HepG2 (cell line): ENCODE data around the gene ANKFY1. TPM values are rescaled to one million over a fixed set of nuclear protein-coding genes. Genes with fewer than 3 reads are reported as not detected.

Experiments used
- ATAC-seq: fragments of 200-7000 bp; cut with Tn5 transposase; 3 replicates; pipeline ENCODE4 v1.9.1; 2020; ENCODE audit warnings: mild to moderate bottlenecking, moderate library complexity
- BruUV-seq: library from RNA; stranded (reverse); fragments of 400-500 nt; replicated peaks from 2 replicates; lab custom pipeline; 2021; lab: Mats Ljungman, UMichigan
- CTCF ChIA-PET: fragments of 300-600 bp; formaldehyde crosslinking; extraction: SDS; loops from one replicate; lab custom pipeline; 2021; ENCODE audit warnings: low total read pairs, inconsistent platforms, low intra/inter-chr PET ratio; lab: Yijun Ruan, JAX
- POLR2A ChIA-PET: fragments of 350-600 bp; sonication (Branson Sonifier 250); formaldehyde crosslinking; loops from one replicate; lab custom pipeline; 2020; ENCODE audit warnings: antibody characterized with exemption, inconsistent platforms; lab: Yijun Ruan, JAX
- DNase-seq: peaks from one replicate; pipeline ENCODE4 v3.0.0-alpha.2; 2015; ENCODE audit warnings: low spot score
- FAIRE-seq: peaks from 3 replicates; lab custom pipeline; 2011; peaks lifted over from hg19 to GRCh38; lab: Jason Lieb, UNC
- H2AFZ ChIP-seq: one replicate; pipeline ENCODE4 v1.6.1; 2011; ENCODE audit warnings: low read length, inconsistent platforms
- H3K27ac ChIP-seq: fragments of 300-600 bp; 3 replicates; pipeline ENCODE4 v1.8.0; 2011; ENCODE audit warnings: mixed run types, mild to moderate bottlenecking, mixed read lengths, low read length, inconsistent platforms; ENCODE audit not compliant: insufficient read depth; ENCODE audit errors: extremely low read length
- H3K27me3 ChIP-seq, 2 experiments: fragments of 200-600 bp in 1 of 2; 2 replicates in 1 of 2; 3 replicates in 1 of 2; pipeline versions ENCODE4 v1.6.0 to v1.8.0; 2011; ENCODE audit warnings: low read length in 2 of 2, mild to moderate bottlenecking in 2 of 2, moderate library complexity in 2 of 2, inconsistent platforms in 1 of 2; ENCODE audit not compliant: insufficient read depth in 2 of 2, control insufficient read depth in 1 of 2
- H3K36me3 ChIP-seq, 2 experiments: fragments of 200-600 bp in 1 of 2; replicated peaks in 1 of 2; 2 replicates in 1 of 2; 3 replicates in 1 of 2; pipeline versions ENCODE4 v1.5.1 to v1.8.0; 2011; ENCODE audit warnings: low read length in 2 of 2, inconsistent platforms in 1 of 2; ENCODE audit not compliant: insufficient read depth in 2 of 2, control insufficient read depth in 1 of 2
- H3K4me1 ChIP-seq: 2 replicates; pipeline ENCODE4 v1.5.1; 2012; ENCODE audit warnings: low read length, inconsistent platforms; ENCODE audit not compliant: insufficient read depth
- H3K4me2 ChIP-seq: 2 replicates; pipeline ENCODE4 v1.6.0; 2011; ENCODE audit warnings: low read depth, low read length, inconsistent platforms
- H3K4me3 ChIP-seq, 3 experiments: fragments of 200-600 bp in 1 of 3; sonication (generic), shearing (Covaris generic) in 1 of 3; replicated peaks in 1 of 3; 2 replicates each; pipeline ENCODE4 v1.5.1; 2011 to 2016; ENCODE audit warnings: low read length in 3 of 3, inconsistent platforms in 2 of 3, low read depth in 2 of 3, mild to moderate bottlenecking in 2 of 3, control low read depth in 1 of 3, mixed read lengths in 1 of 3; ENCODE audit not compliant: insufficient read depth in 1 of 3
- H3K79me2 ChIP-seq: one replicate; pipeline ENCODE4 v1.6.1; 2011; ENCODE audit warnings: low read length, inconsistent platforms; ENCODE audit not compliant: insufficient read depth
- H3K9ac ChIP-seq: 2 replicates; pipeline ENCODE4 v1.6.0; 2011; ENCODE audit warnings: mild to moderate bottlenecking, low read depth, low read length, inconsistent platforms; ENCODE audit not compliant: insufficient read depth
- H3K9me3 ChIP-seq: 2 replicates; pipeline ENCODE4 v1.5.1; 2012; ENCODE audit warnings: mild to moderate bottlenecking, low read length
- H4K20me1 ChIP-seq: 2 replicates; pipeline ENCODE4 v1.6.0; 2011; ENCODE audit warnings: inconsistent platforms, mild to moderate bottlenecking, low read length, moderate library complexity; ENCODE audit not compliant: insufficient read depth
- CSRNP2 ChIP-seq: sonication (generic); formaldehyde crosslinking; conservative IDR thresholded peaks from 2 replicates; pipeline ENCODE4 v1.8.0; 2022; ENCODE audit warnings: low read depth, missing genetic modification reagents
- E2F5 ChIP-seq: sonication (generic); formaldehyde crosslinking; conservative IDR thresholded peaks from 2 replicates; pipeline ENCODE4 v1.4.0; 2020; ENCODE audit warnings: missing genetic modification reagents
- GABPA ChIP-seq, 2 experiments: IDR thresholded peaks; 2 replicates each; pipeline ENCODE4 v1.6.1; 2011 to 2016; ENCODE audit warnings: low read depth in 2 of 2, low read length in 1 of 2, missing biosample characterization in 1 of 2, missing genetic modification characterization in 1 of 2
- GABPB1 ChIP-seq: IDR thresholded peaks from 2 replicates; pipeline ENCODE4 v1.6.1; 2016; ENCODE audit warnings: mild to moderate bottlenecking, missing genetic modification reagents, moderate library complexity, missing compliant biosample characterization
- GLI4 ChIP-seq: sonication (generic); formaldehyde crosslinking; IDR thresholded peaks from 2 replicates; pipeline ENCODE4 v1.5.1; 2020; ENCODE audit warnings: missing genetic modification reagents, mild to moderate bottlenecking, moderate library complexity, borderline replicate concordance
- GTF3A ChIP-seq: sonication (generic); formaldehyde crosslinking; conservative IDR thresholded peaks from 2 replicates; pipeline ENCODE4 v1.4.0; 2020; ENCODE audit warnings: mild to moderate bottlenecking, missing genetic modification reagents
- KDM1A ChIP-seq: IDR thresholded peaks from 2 replicates; pipeline ENCODE4 v1.6.1; 2016; ENCODE audit warnings: missing compliant biosample characterization
- POLR2G ChIP-seq: fragments of 200-400 bp; formaldehyde crosslinking; IDR thresholded peaks from 2 replicates; pipeline ENCODE4 v1.6.1; 2018; ENCODE audit warnings: mild to moderate bottlenecking, low read depth, low read length, moderate library complexity
- REXO4 ChIP-seq: sonication (generic); formaldehyde crosslinking; IDR thresholded peaks from 2 replicates; pipeline ENCODE4 v1.8.0; 2022; ENCODE audit warnings: missing genetic modification reagents, mild to moderate bottlenecking, borderline replicate concordance
- SNRNP70 ChIP-seq: fragments of 200-400 bp; formaldehyde crosslinking; IDR thresholded peaks from 2 replicates; pipeline ENCODE4 v1.6.1; 2017; ENCODE audit warnings: mild to moderate bottlenecking, low read depth, low read length, moderate library complexity
- ZNF354B ChIP-seq: sonication (generic); formaldehyde crosslinking; IDR thresholded peaks from 2 replicates; pipeline ENCODE4 v1.8.0; 2022; ENCODE audit warnings: mild to moderate bottlenecking, missing genetic modification reagents
- ZNF383 ChIP-seq: sonication (generic); formaldehyde crosslinking; IDR thresholded peaks from 2 replicates; pipeline ENCODE4 v1.4.0; 2020; ENCODE audit warnings: missing genetic modification reagents, mild to moderate bottlenecking, borderline replicate concordance
- ZNF572 ChIP-seq: sonication (generic); formaldehyde crosslinking; IDR thresholded peaks from 2 replicates; pipeline ENCODE4 v1.5.1; 2020; ENCODE audit warnings: mild to moderate bottlenecking, missing genetic modification reagents
- ZNF589 ChIP-seq: sonication (generic); formaldehyde crosslinking; conservative IDR thresholded peaks from 2 replicates; pipeline ENCODE4 v1.8.0; 2022; ENCODE audit warnings: mild to moderate bottlenecking, moderate library complexity, missing genetic modification reagents
- ZNF782 ChIP-seq: sonication (generic); formaldehyde crosslinking; IDR thresholded peaks from 2 replicates; pipeline ENCODE4 v1.4.0; 2020; ENCODE audit warnings: missing genetic modification reagents, mild to moderate bottlenecking, borderline replicate concordance
- WGBS: methylation state at CpG from one replicate; pipeline ENCODE4 v1.1.6; 2017; ENCODE audit warnings: low lambda C conversion rate; 5-methylcytosine and 5-hydroxymethylcytosine counted together
- in situ Hi-C: cut with HindIII; loops from 2 replicates; pipeline ENCODE4 v1.10.0; 2017; ENCODE audit warnings: low pct_unique_long_range_greater_than_20kb; ENCODE audit not compliant: extremely low pct_ligation_motif_present
- intact Hi-C: fragments of 100-400 bp; cut with micrococcal nuclease; formaldehyde crosslinking; loops from one replicate; pipeline ENCODE4 v1.10.0; 2022; ENCODE audit not compliant: unreplicated experiment
- polyA plus RNA-seq, 8 experiments: library from polyadenylated mRNA; depleted of rRNA in 3 of 8; stranded (reverse) in 7 of 8; unstranded in 1 of 8; fragments of >200 nt; fragmentation: Illumina TruSeq in 4 of 8; extraction: Trizol in 4 of 8; gene quantifications; 2 replicates each; pipeline versions ENCODE4 v1.2.1 to v1.2.3, GENCODE V29; 2011 to 2016; ENCODE audit warnings: low read depth in 4 of 8, missing spikeins in 1 of 8, mixed read lengths in 1 of 8; ENCODE audit not compliant: insufficient read depth in 1 of 8
- total RNA-seq, 5 experiments: library from RNA; depleted of rRNA; stranded (reverse); fragments of >200 nt; fragmentation: Illumina TruSeq; extraction: Trizol; gene quantifications; 2 replicates each; pipeline ENCODE4 v1.2.3, GENCODE V29; 2016; ENCODE audit warnings: low read depth in 1 of 5

Gene ANKFY1
- total and polyA plus RNA-seq, 2 of the 13 experiments (the other 11 are each of a cell fraction or from before 2014, with no cell fraction given), result 11.9 to 16.8 TPM

- H3K27me3 ChIP-seq, result no peaks in the 10 kb centered on the region
- TF ChIP-seq ZNF354B (CRISPR knock-in tag) (no peak), CSRNP2 (CRISPR knock-in tag) (no peak), KDM1A (CRISPR knock-in tag) (no peak)
- H3K9me3 ChIP-seq, result no peaks in the 10 kb centered on the region
- no peak overlapping the region for H2AFZ ChIP-seq
- no peak overlapping the region for H3K4me2 ChIP-seq
- CTCF ChIA-PET, result no interaction called here
- FAIRE-seq, result no peak
- H3K9ac ChIP-seq, result no peak overlapping the region
- intact Hi-C loops, result loop anchor here (2.0 kb wide), 1 partner anchor 36 kb away; no protein-coding TSS in a partner anchor
- BruUV-seq, result no TSS peak
- peaks cover 6% of the 10 kb centered on the region; the same call in 1 of the 2 replicates for H3K4me1 ChIP-seq
- no peak for DNase-seq
- no peak overlapping the region for H3K27ac ChIP-seq
- H3K79me2 ChIP-seq, result peaks cover 5% of the 10 kb centered on the region
- H4K20me1 ChIP-seq, result no peaks in the 10 kb centered on the region
- POLR2A ChIA-PET, result no interaction called here
- in situ Hi-C loops, result no loop called here
- H3K4me3 ChIP-seq, result no peak overlapping the region
- H3K36me3 ChIP-seq, result peaks cover 0 to 9% of the 10 kb centered on the region in 2 experiments; a peak in 1 of 5 replicates
- ATAC-seq, result no peak
- 88% methylated on average over 7 of the region's 7 CpGs for WGBS
These were observed 133.1 kb downstream of the ANKFY1 start for GRCh38 chr17:4130715-4131114.

GRCh38 chr17:4127555-4127954 lies 136.2 kb downstream of the ANKFY1 start:
- ATAC-seq (no peak), FAIRE-seq (no peak), DNase-seq (no peak)
- Histone ChIP-seq H3K36me3 (peaks cover 3 to 16% of the 10 kb centered on the region in 2 experiments; a peak in 2 of 5 replicates), H3K4me2 (no peak overlapping the region), H3K9ac (no peak overlapping the region), H3K27me3 (no peaks in the 10 kb centered on the region), H3K4me1 (peaks cover 6% of the 10 kb centered on the region; the same call in 1 of the 2 replicates), H3K4me3 (no peak overlapping the region), H3K27ac (no peak overlapping the region), H3K79me2 (no peaks in the 10 kb centered on the region), H4K20me1 (no peaks in the 10 kb centered on the region), H2AFZ (no peak overlapping the region), H3K9me3 (no peaks in the 10 kb centered on the region)
- intact Hi-C loops, result no loop called here
- BruUV-seq, result no TSS peak
- in situ Hi-C loops, result no loop called here
- CTCF ChIA-PET, result no interaction called here
- 84% methylated on average over 6 of the region's 6 CpGs for WGBS
- POLR2A ChIA-PET, result no interaction called here
- no peak for TF ChIP-seq REXO4 (CRISPR knock-in tag)
- TF ChIP-seq GLI4 (CRISPR knock-in tag), result no peak
- no peak for TF ChIP-seq ZNF572 (CRISPR knock-in tag)
- no peak for TF ChIP-seq ZNF383 (CRISPR knock-in tag)
- no peak for TF ChIP-seq ZNF782 (CRISPR knock-in tag)
- no peak for TF ChIP-seq SNRNP70
- no peak for TF ChIP-seq GABPB1 (CRISPR knock-in tag)
- TF ChIP-seq ZNF354B (CRISPR knock-in tag), result no peak
- TF ChIP-seq E2F5 (CRISPR knock-in tag), result no peak
- no peak for TF ChIP-seq GTF3A
- TF ChIP-seq ZNF589 (CRISPR knock-in tag), result no peak
- TF ChIP-seq POLR2G, result no peak
- TF ChIP-seq GABPA (IDR thresholded peaks at IDR 0.05; ENCODE audit: low read depth, low read length), result no peak
- no peak for TF ChIP-seq GABPA (CRISPR knock-in tag; IDR thresholded peaks at IDR 0.05; ENCODE audit: low read depth)
